CD4-positive, alpha-beta T cell treated with Interleukin-1 beta for 1 hour (primary cell): Measurements from ENCODE around the gene DZIP3.

Experiments used
- DNase-seq, 2 donors: peaks; one replicate each; pipeline ENCODE4 v3.0.0-alpha.2; 2020 to 2022

Gene DZIP3

DNA sequence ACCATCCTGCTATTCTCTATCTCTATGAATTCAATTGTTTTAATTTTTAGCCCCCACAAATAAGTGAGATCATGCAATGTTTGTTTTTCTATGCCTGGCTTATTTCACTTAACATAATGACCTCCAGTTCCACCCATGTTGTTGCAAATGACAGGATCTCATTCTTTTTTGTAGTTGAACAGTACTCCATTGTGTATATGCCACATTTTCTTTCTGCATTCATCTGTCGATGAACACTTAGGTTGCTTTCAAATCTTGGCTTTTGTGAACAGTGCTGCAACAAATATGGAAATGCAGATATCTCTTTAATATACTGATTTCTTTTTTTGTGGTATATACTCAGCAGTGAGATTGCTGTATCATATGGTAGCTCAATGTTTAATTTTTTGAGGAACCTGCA is 108.9 kb downstream of the DZIP3 start:
- no peak for DNase-seq

DNA sequence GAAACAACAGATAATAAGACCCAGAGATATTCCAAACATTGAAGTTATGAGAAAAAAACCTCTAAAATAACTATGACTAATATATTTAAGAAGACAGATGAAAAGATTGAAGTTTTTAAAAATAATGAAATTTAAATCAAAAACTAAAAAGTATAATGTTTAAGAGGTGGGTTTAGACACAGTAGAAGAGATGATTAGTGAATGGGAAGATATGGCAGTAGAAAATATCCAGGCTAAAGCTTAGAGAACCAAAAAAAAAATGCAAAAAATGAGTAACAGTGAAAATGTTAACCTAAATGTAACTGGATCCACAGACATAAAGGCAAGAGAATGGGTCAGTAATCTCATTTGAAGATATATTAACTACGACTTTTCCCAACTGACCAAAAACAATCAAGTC is 115.5 kb downstream of the DZIP3 start:
- DNase-seq, result no peak

- DNase-seq, result no peak
Measured at GRCh38 chr3:108713009-108713516, 123.5 kb downstream of the DZIP3 start.

DNA sequence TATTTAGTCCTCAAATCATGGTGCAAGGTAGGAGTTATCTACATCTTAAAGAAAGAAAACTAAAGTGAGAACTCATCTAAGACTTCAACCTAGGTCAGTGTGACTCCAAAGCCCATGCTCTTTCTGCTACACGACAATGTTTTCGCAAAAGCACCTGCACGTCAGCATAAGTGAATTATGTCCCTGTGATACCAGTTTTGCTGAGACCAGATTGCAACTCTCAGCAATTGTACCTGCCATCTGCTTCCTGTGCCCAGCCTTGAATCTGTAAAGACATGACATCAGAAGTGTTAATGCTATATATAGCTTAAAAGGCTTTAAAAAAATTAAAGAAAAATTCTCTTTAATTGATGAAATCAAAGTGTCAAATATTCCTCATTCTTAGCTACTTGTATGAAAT is 124.3 kb downstream of the DZIP3 start:
- no peak for DNase-seq

DNA sequence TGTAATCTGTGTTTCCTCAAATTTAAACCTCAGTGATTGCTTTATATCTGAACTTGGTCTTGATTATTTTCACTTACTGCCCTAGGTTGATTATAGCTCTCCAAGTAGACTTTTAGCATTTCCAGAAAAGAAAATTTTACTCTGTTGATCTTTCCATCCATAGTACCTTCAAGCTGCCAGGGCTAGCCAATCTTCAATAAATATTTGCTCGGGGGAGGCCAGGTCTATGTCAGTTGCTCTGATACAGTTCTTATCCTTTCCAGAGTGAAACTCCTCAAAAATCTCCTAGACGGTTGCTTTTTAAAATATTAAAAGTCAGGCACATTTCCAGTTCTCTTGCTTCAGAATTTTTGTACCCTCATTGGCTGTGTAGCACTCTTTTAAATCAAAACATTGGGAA is 128.9 kb downstream of the DZIP3 start:
- DNase-seq, result no peak

DNA sequence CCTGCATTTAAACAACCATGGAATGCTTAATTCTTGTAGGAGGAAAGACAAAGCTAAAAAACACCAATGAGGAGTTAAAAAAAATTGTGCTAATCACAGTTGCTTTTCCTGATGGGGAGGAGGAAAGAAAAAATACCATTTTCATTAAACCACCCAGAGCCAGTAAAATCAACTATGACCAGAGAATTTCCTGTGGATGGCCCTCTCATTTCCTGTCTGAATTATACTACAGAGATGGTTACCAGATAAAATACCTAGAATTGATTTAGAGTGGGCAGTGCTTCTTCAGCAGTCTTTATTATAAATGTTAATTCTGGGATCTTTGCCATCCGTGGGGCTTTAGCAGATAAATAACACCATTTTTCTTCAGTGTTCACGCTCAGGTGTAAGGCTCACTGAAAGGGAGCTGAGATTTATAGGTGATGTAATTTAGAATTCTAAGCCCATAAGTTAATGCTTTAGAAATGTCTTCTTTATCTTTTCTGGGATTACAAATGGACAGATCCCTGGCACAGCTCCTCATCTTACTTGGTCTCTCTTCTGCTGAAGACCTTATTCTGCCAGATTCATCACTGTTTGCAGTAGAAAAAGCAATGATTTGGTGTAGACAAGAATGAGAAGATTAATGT is 129.8 kb downstream of the DZIP3 start:
- DNase-seq, result no peak

GRCh38 chr3:108722724-108723123 is 133.2 kb downstream of the DZIP3 start:
- no peak for DNase-seq

- DNase-seq, result no peak
Measured at GRCh38 chr3:108724101-108724500, 134.6 kb downstream of the DZIP3 start.

DNA sequence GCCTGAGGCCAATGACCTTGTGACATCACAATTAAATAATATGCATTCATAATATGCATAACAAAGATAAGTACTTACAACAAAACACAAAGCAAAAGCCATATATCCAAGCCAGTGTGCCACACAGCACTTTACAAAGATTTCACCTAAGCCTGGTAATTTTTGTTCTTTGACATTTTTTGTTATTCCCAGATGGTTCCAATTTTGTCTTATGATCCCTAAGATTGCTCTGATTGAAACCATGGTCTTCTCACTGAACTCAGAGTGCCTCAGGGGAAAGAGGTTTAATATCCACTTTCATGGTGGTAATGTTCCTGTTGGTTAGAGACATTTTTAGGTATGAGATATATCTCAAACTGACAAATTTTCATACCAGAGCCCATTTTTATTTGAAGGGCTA is 138.6 kb downstream of the DZIP3 start:
- DNase-seq, result no peak

GRCh38 chr3:108728934-108729333 is 139.4 kb downstream of the DZIP3 start:
- no peak for DNase-seq

DNA sequence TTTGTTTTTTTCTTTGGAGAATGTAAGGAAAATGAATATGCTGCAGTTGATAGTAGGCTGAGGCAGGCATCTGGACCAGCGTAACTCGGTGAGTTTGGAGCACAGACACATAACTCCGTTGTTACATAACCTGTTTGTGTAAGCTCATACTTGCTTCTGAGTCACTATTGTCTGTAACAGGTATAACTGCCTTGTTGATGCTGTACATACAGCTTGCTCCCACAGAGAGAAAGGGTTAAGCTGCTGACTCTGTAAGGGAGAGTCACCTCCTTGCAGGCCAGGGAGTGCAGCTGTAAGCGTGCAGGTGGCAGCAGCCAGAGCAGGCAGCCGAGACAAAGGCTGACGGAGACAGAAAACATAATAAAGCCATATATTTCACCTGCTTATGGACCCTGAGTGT is 147.3 kb downstream of the DZIP3 start:
- no peak for DNase-seq

DNA sequence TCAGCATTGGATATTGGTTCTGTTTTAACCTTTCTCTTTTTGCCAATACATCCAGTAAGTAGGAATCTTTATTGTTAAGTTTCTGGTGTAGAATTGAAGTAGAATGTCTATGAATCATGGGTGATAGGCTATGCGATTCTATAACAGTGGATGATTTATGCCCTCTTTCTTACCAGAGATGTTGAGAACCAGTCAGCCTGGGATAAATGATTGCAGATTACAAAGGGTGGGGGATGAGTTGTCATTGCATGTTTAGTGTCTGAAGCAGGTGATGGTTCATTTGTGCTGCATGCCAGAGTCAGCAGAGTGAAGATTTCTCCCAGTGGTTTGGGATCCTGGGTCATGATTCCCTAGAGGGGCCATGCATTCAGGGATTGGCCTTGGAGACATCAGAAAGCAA is 153.4 kb downstream of the DZIP3 start:
- no peak for DNase-seq
